HepG2 (cell line): Measurements from ENCODE around the gene DMXL1. TPM values are rescaled to one million over a fixed set of nuclear protein-coding genes. Genes with fewer than 3 reads are reported as not detected.
A peak's percentile ranks its signal among the peaks of the same experiment; 100 is the strongest.

Experiments used
- HNF4A ChIP-seq: sonication (generic); formaldehyde crosslinking; IDR thresholded peaks from 2 replicates; pipeline ENCODE4 v1.4.0; 2020; ENCODE audit warnings: missing genetic modification reagents
- IKZF1 ChIP-seq: fragments of 450-650 bp; IDR thresholded peaks from 2 replicates; pipeline ENCODE4 v1.7.1; 2016
- KLF11 ChIP-seq: IDR thresholded peaks from 2 replicates; pipeline ENCODE4 v1.6.1; 2016; ENCODE audit warnings: missing compliant biosample characterization
- POLR2AphosphoS5 ChIP-seq: IDR thresholded peaks from 2 replicates; pipeline ENCODE4 v1.6.1; 2012; ENCODE audit warnings: low read depth, low read length
- ZBTB38 ChIP-seq: sonication (generic); formaldehyde crosslinking; IDR thresholded peaks from 2 replicates; pipeline ENCODE4 v1.5.1; 2020; ENCODE audit warnings: mild to moderate bottlenecking, missing genetic modification reagents
- ZNF101 ChIP-seq: sonication (generic); formaldehyde crosslinking; IDR thresholded peaks from 2 replicates; pipeline ENCODE4 v1.4.0; 2020; ENCODE audit warnings: mild to moderate bottlenecking, low read depth, missing genetic modification reagents, borderline replicate concordance
- ZNF160 ChIP-seq: sonication (generic); formaldehyde crosslinking; IDR thresholded peaks from 2 replicates; pipeline ENCODE4 v1.8.0; 2022; ENCODE audit warnings: mild to moderate bottlenecking, inconsistent platforms, missing genetic modification reagents
- ZNF235 ChIP-seq: sonication (generic); formaldehyde crosslinking; IDR thresholded peaks from 2 replicates; pipeline ENCODE4 v1.8.1; 2023; ENCODE audit warnings: mild to moderate bottlenecking, missing genetic modification reagents, borderline replicate concordance
- ZNF546 ChIP-seq: sonication (generic); formaldehyde crosslinking; conservative IDR thresholded peaks from 2 replicates; pipeline ENCODE4 v1.8.1; 2023; ENCODE audit warnings: mild to moderate bottlenecking, missing genetic modification reagents
- ZNF572 ChIP-seq: sonication (generic); formaldehyde crosslinking; IDR thresholded peaks from 2 replicates; pipeline ENCODE4 v1.5.1; 2020; ENCODE audit warnings: mild to moderate bottlenecking, missing genetic modification reagents
- ZNF605 ChIP-seq: sonication (generic); formaldehyde crosslinking; IDR thresholded peaks from 2 replicates; pipeline ENCODE4 v1.8.0; 2022; ENCODE audit warnings: mild to moderate bottlenecking, missing genetic modification reagents
- ZNF737 ChIP-seq: sonication (generic); formaldehyde crosslinking; IDR thresholded peaks from 2 replicates; pipeline ENCODE4 v1.5.0; 2020; ENCODE audit warnings: missing genetic modification reagents, mild to moderate bottlenecking, borderline replicate concordance
- ZNF768 ChIP-seq: sonication (generic); formaldehyde crosslinking; IDR thresholded peaks from 2 replicates; pipeline ENCODE4 v1.4.0; 2020; ENCODE audit warnings: missing genetic modification reagents
- polyA plus RNA-seq, 8 experiments: library from polyadenylated mRNA; depleted of rRNA in 3 of 8; stranded (reverse) in 7 of 8; unstranded in 1 of 8; fragments of >200 nt; fragmentation: Illumina TruSeq in 4 of 8; extraction: Trizol in 4 of 8; gene quantifications; 2 replicates each; pipeline versions ENCODE4 v1.2.1 to v1.2.3, GENCODE V29; 2011 to 2016; ENCODE audit warnings: low read depth in 4 of 8, missing spikeins in 1 of 8, mixed read lengths in 1 of 8; ENCODE audit not compliant: insufficient read depth in 1 of 8
- total RNA-seq, 5 experiments: library from RNA; depleted of rRNA; stranded (reverse); fragments of >200 nt; fragmentation: Illumina TruSeq; extraction: Trizol; gene quantifications; 2 replicates each; pipeline ENCODE4 v1.2.3, GENCODE V29; 2016; ENCODE audit warnings: low read depth in 1 of 5
- TF ChIP-seq, protein P1 (sequence below): sonication (generic); formaldehyde crosslinking; IDR thresholded peaks from 2 replicates; pipeline ENCODE4 v1.8.1; 2023; ENCODE audit warnings: missing genetic modification reagents, mild to moderate bottlenecking, borderline replicate concordance
- TF ChIP-seq, protein P2 (sequence below): sonication (generic); formaldehyde crosslinking; IDR thresholded peaks from 2 replicates; pipeline ENCODE4 v1.4.0; 2020; ENCODE audit warnings: missing genetic modification reagents, borderline replicate concordance
- TF ChIP-seq, protein P3 (sequence below): sonication (generic); formaldehyde crosslinking; IDR thresholded peaks from 2 replicates; pipeline ENCODE4 v1.4.0; 2020; ENCODE audit warnings: missing genetic modification reagents
- TF ChIP-seq, protein P4 (sequence below): IDR thresholded peaks from 2 replicates; pipeline ENCODE4 v1.6.1; 2016; ENCODE audit warnings: mild to moderate bottlenecking, missing biosample characterization, missing genetic modification reagents
- TF ChIP-seq, protein P5 (sequence below): sonication (generic); formaldehyde crosslinking; IDR thresholded peaks from 2 replicates; pipeline ENCODE4 v1.4.0; 2020; ENCODE audit warnings: mild to moderate bottlenecking, missing genetic modification reagents

Gene DMXL1
- total and polyA plus RNA-seq, 2 of the 13 experiments (the other 11 are each of a cell fraction or from before 2014, with no cell fraction given): 6.9 to 18.6 TPM

DNA sequence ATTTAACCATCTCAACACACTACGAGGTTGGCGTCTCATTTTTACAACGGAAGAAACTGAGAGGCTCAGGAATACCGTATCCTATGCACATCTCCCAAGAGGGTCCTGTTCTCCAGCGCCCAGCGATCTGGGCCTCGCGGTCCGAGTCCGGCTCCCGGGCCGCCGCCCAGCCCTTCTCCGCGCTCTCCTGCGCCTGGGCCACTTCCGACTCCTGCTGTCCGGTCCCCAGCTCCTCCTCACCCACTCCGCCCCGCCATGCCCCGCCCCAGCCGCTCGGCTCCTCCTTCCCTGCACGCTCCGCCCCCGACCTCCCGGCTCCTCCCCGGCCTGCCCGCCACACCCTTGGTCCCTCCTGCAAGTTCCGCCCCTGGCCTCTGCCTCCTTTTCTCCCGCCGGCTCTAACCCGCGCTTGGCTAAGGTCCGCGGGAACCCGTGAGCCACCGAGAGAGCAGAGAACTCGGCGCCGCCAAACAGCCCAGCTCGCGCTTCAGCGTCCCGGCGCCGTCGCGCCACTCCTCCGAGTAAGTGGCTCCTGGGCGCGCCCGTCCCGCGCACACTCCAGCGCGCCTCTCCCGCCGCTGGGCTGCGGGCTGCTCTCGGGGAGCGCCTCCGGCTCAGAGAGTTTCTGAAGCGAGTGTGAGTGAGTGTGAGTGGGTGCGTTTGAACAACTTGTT, 197.6 kb downstream of the DMXL1 start (continued):
- TF ChIP-seq, protein P1, sequence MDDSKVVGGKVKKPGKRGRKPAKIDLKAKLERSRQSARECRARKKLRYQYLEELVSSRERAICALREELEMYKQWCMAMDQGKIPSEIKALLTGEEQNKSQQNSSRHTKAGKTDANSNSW: no peak
- TF ChIP-seq ZNF768 (CRISPR knock-in tag) (peak; percentile 82), ZNF101 (CRISPR knock-in tag) (no peak), IKZF1 (no peak), ZBTB38 (CRISPR knock-in tag) (peak; percentile 56; the same call in 1 of the 2 replicates), ZNF546 (peak; percentile 93), ZNF572 (CRISPR knock-in tag) (0 out of 2 replicates have a peak, but pooled peaks have one; percentile 57), ZNF235 (peak; percentile 48), ZNF737 (CRISPR knock-in tag) (peak; percentile 79; the same call in 1 of the 2 replicates), POLR2AphosphoS5 (peak; percentile 90), ZNF160 (peak; percentile 43; the same call in 1 of the 2 replicates), KLF11 (CRISPR knock-in tag) (peak; percentile 12; the same call in 1 of the 2 replicates), ZNF605 (CRISPR knock-in tag) (no peak; the same call in 1 of the 2 replicates), HNF4A (CRISPR knock-in tag) (no peak)
- TF ChIP-seq, protein P2, sequence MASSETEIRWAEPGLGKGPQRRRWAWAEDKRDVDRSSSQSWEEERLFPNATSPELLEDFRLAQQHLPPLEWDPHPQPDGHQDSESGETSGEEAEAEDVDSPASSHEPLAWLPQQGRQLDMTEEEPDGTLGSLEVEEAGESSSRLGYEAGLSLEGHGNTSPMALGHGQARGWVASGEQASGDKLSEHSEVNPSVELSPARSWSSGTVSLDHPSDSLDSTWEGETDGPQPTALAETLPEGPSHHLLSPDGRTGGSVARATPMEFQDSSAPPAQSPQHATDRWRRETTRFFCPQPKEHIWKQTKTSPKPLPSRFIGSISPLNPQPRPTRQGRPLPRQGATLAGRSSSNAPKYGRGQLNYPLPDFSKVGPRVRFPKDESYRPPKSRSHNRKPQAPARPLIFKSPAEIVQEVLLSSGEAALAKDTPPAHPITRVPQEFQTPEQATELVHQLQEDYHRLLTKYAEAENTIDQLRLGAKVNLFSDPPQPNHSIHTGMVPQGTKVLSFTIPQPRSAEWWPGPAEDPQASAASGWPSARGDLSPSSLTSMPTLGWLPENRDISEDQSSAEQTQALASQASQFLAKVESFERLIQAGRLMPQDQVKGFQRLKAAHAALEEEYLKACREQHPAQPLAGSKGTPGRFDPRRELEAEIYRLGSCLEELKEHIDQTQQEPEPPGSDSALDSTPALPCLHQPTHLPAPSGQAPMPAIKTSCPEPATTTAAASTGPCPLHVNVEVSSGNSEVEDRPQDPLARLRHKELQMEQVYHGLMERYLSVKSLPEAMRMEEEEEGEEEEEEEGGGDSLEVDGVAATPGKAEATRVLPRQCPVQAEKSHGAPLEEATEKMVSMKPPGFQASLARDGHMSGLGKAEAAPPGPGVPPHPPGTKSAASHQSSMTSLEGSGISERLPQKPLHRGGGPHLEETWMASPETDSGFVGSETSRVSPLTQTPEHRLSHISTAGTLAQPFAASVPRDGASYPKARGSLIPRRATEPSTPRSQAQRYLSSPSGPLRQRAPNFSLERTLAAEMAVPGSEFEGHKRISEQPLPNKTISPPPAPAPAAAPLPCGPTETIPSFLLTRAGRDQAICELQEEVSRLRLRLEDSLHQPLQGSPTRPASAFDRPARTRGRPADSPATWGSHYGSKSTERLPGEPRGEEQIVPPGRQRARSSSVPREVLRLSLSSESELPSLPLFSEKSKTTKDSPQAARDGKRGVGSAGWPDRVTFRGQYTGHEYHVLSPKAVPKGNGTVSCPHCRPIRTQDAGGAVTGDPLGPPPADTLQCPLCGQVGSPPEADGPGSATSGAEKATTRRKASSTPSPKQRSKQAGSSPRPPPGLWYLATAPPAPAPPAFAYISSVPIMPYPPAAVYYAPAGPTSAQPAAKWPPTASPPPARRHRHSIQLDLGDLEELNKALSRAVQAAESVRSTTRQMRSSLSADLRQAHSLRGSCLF (CRISPR knock-in tag): no peak
- TF ChIP-seq, protein P3, sequence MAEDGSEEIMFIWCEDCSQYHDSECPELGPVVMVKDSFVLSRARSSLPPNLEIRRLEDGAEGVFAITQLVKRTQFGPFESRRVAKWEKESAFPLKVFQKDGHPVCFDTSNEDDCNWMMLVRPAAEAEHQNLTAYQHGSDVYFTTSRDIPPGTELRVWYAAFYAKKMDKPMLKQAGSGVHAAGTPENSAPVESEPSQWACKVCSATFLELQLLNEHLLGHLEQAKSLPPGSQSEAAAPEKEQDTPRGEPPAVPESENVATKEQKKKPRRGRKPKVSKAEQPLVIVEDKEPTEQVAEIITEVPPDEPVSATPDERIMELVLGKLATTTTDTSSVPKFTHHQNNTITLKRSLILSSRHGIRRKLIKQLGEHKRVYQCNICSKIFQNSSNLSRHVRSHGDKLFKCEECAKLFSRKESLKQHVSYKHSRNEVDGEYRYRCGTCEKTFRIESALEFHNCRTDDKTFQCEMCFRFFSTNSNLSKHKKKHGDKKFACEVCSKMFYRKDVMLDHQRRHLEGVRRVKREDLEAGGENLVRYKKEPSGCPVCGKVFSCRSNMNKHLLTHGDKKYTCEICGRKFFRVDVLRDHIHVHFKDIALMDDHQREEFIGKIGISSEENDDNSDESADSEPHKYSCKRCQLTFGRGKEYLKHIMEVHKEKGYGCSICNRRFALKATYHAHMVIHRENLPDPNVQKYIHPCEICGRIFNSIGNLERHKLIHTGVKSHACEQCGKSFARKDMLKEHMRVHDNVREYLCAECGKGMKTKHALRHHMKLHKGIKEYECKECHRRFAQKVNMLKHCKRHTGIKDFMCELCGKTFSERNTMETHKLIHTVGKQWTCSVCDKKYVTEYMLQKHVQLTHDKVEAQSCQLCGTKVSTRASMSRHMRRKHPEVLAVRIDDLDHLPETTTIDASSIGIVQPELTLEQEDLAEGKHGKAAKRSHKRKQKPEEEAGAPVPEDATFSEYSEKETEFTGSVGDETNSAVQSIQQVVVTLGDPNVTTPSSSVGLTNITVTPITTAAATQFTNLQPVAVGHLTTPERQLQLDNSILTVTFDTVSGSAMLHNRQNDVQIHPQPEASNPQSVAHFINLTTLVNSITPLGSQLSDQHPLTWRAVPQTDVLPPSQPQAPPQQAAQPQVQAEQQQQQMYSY (CRISPR knock-in tag): peak; percentile 51; the same call in 1 of the 2 replicates
- TF ChIP-seq, protein P4, sequence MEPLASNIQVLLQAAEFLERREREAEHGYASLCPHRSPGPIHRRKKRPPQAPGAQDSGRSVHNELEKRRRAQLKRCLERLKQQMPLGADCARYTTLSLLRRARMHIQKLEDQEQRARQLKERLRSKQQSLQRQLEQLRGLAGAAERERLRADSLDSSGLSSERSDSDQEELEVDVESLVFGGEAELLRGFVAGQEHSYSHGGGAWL (CRISPR knock-in tag): peak; percentile 70; the same call in 1 of the 2 replicates
- TF ChIP-seq, protein P5, sequence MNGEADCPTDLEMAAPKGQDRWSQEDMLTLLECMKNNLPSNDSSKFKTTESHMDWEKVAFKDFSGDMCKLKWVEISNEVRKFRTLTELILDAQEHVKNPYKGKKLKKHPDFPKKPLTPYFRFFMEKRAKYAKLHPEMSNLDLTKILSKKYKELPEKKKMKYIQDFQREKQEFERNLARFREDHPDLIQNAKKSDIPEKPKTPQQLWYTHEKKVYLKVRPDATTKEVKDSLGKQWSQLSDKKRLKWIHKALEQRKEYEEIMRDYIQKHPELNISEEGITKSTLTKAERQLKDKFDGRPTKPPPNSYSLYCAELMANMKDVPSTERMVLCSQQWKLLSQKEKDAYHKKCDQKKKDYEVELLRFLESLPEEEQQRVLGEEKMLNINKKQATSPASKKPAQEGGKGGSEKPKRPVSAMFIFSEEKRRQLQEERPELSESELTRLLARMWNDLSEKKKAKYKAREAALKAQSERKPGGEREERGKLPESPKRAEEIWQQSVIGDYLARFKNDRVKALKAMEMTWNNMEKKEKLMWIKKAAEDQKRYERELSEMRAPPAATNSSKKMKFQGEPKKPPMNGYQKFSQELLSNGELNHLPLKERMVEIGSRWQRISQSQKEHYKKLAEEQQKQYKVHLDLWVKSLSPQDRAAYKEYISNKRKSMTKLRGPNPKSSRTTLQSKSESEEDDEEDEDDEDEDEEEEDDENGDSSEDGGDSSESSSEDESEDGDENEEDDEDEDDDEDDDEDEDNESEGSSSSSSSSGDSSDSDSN (CRISPR knock-in tag): peak; percentile 95
